K562 (cell line): ENCODE data around the gene SIGLEC15. TPM values are rescaled to one million over a fixed set of nuclear protein-coding genes. Genes with fewer than 3 reads are reported as not detected.

Experiments
- ATAC-seq: fragments of 200-7000 bp; cut with Tn5 transposase; 3 replicates; pipeline ENCODE4 v1.9.1; 2020; ENCODE audit warnings: moderate library complexity
- BruUV-seq: library from RNA; stranded (reverse); fragments of 400-500 nt; replicated peaks from 2 replicates; lab custom pipeline; 2021; lab: Mats Ljungman, UMichigan
- CTCF ChIA-PET: fragments of 300-600 bp; formaldehyde crosslinking; extraction: SDS; loops from one replicate; lab custom pipeline; 2021; ENCODE audit warnings: low intra/inter-chr PET ratio; lab: Yijun Ruan, JAX
- POLR2A ChIA-PET: fragments of 300-600, 350-650 bp; sonication (Branson Sonifier 250); formaldehyde crosslinking; extraction: SDS; loops from one replicate; lab custom pipeline; 2021; ENCODE audit warnings: antibody characterized with exemption, inconsistent platforms; lab: Yijun Ruan, JAX
- DNase-seq, 4 experiments: peaks; one replicate each; pipeline versions ENCODE4 v3.0.0 to v3.0.0-alpha.2; 2011 to 2018; ENCODE audit warnings: low spot score in 3 of 4, mixed read lengths in 3 of 4; ENCODE audit errors: extremely low read depth in 1 of 4
- FAIRE-seq: peaks from 2 replicates; lab custom pipeline; 2011; peaks lifted over from hg19 to GRCh38; lab: Jason Lieb, UNC
- H2AFZ ChIP-seq: 2 replicates; pipeline ENCODE4 v1.6.0; 2011; ENCODE audit warnings: low read depth, low read length, control low read depth, inconsistent platforms
- H3K27ac ChIP-seq: fragments of 200-600 bp; 3 replicates; pipeline ENCODE4 v1.8.0; 2011; ENCODE audit warnings: low read depth, mild to moderate bottlenecking, control low read depth, inconsistent platforms, low read length, moderate library complexity, mixed read lengths; ENCODE audit errors: extremely low read depth
- H3K27me3 ChIP-seq, 2 experiments: fragments of 300-600 bp in 1 of 2; 2 replicates in 1 of 2; 3 replicates in 1 of 2; pipeline versions ENCODE4 v1.6.0 to v1.8.0; 2011; ENCODE audit warnings: inconsistent platforms in 2 of 2, low read length in 2 of 2, mild to moderate bottlenecking in 1 of 2, mixed read lengths in 1 of 2, moderate library complexity in 1 of 2; ENCODE audit not compliant: control insufficient read depth in 2 of 2, insufficient read depth in 2 of 2
- H3K36me3 ChIP-seq: fragments of 300-600 bp; 3 replicates; pipeline ENCODE4 v1.8.0; 2011; ENCODE audit warnings: mild to moderate bottlenecking, low read length, inconsistent platforms; ENCODE audit not compliant: control insufficient read depth, insufficient read depth
- H3K4me1 ChIP-seq, 2 experiments: fragments of 200-600 bp in 1 of 2; replicated peaks in 1 of 2; 2 replicates in 1 of 2; 3 replicates in 1 of 2; pipeline versions ENCODE4 v1.5.1 to v1.8.0; 2011; ENCODE audit warnings: inconsistent platforms in 2 of 2, low read length in 2 of 2, mild to moderate bottlenecking in 1 of 2, mixed read lengths in 1 of 2, moderate library complexity in 1 of 2; ENCODE audit not compliant: control insufficient read depth in 2 of 2, insufficient read depth in 2 of 2
- H3K4me2 ChIP-seq: 2 replicates; pipeline ENCODE4 v1.6.1; 2011; ENCODE audit warnings: low read length, control low read depth, inconsistent platforms, mixed read lengths; ENCODE audit not compliant: insufficient read depth
- H3K4me3 ChIP-seq: fragments of 200-600 bp; sonication (generic), shearing (Covaris generic); 2 replicates; pipeline ENCODE4 v1.5.1; 2016; ENCODE audit warnings: control low read depth, inconsistent platforms
- H3K79me2 ChIP-seq: fragments of 200-600 bp; 3 replicates; pipeline ENCODE4 v1.8.0; 2011; ENCODE audit warnings: low read length, inconsistent platforms; ENCODE audit not compliant: control insufficient read depth, insufficient read depth
- H3K9ac ChIP-seq, 2 experiments: 2 replicates each; pipeline versions ENCODE4 v1.6.0 to v1.6.1; 2011; ENCODE audit warnings: low read depth in 2 of 2, low read length in 2 of 2, control low read depth in 1 of 2, inconsistent platforms in 1 of 2, mild to moderate bottlenecking in 1 of 2, mixed read lengths in 1 of 2; ENCODE audit not compliant: insufficient read depth in 1 of 2
- H3K9me1 ChIP-seq: one replicate; pipeline ENCODE4 v1.6.0; 2011; ENCODE audit warnings: inconsistent platforms, mild to moderate bottlenecking, low read length, moderate library complexity; ENCODE audit not compliant: control insufficient read depth, insufficient read depth
- H3K9me3 ChIP-seq: replicated peaks from 2 replicates; pipeline ENCODE4 v1.5.1; 2011; ENCODE audit warnings: low read depth, low read length, inconsistent platforms; ENCODE audit not compliant: control insufficient read depth, insufficient read depth
- H4K20me1 ChIP-seq: replicated peaks from 2 replicates; pipeline ENCODE4 v1.6.1; 2011; ENCODE audit warnings: low read length, inconsistent platforms, mixed read lengths; ENCODE audit not compliant: control insufficient read depth, insufficient read depth
- FOXO4 ChIP-seq: fragments of 450-650 bp; formaldehyde crosslinking; IDR thresholded peaks from 2 replicates; pipeline ENCODE4 v1.4.0; 2020; ENCODE audit warnings: mild to moderate bottlenecking, moderate library complexity
- HSF4 ChIP-seq: fragments of 250-450 bp; sonication (Bioruptor Pico); IDR thresholded peaks from 2 replicates; pipeline ENCODE4 v2.1.2; 2022; ENCODE audit warnings: mild to moderate bottlenecking, moderate library complexity, borderline replicate concordance
- KLF16 ChIP-seq: IDR thresholded peaks from 2 replicates; pipeline ENCODE4 v1.6.1; 2016; ENCODE audit warnings: antibody characterized with exemption
- LCOR ChIP-seq: sonication (generic); formaldehyde crosslinking; IDR thresholded peaks from 2 replicates; pipeline ENCODE4 v1.8.0; 2022; ENCODE audit warnings: mild to moderate bottlenecking, missing genetic modification reagents
- MAFF ChIP-seq: IDR thresholded peaks from 2 replicates; pipeline ENCODE4 v1.6.1; 2012; ENCODE audit warnings: low read length, improper control_type of control experiment
- MEIS2 ChIP-seq: fragments of 450-650 bp; IDR thresholded peaks from 2 replicates; pipeline ENCODE4 v1.6.1; 2014; ENCODE audit warnings: mild to moderate bottlenecking; ENCODE audit not compliant: partially characterized antibody
- NR2F6 ChIP-seq: fragments of 450-650 bp; formaldehyde crosslinking; IDR thresholded peaks from 2 replicates; pipeline ENCODE4 v1.4.0; 2020; ENCODE audit warnings: mild to moderate bottlenecking
- SETDB1 ChIP-seq: IDR thresholded peaks from one replicate; pipeline ENCODE4 v1.6.1; 2012; ENCODE audit warnings: low read length, control low read depth, inconsistent platforms
- STAT5B ChIP-seq: fragments of 250-450 bp; sonication (Bioruptor Pico); IDR thresholded peaks from 2 replicates; pipeline ENCODE4 v1.8.0; 2021; ENCODE audit warnings: mild to moderate bottlenecking, inconsistent platforms
- ZBTB17 ChIP-seq: fragments of 450-650 bp; formaldehyde crosslinking; IDR thresholded peaks from 2 replicates; pipeline ENCODE4 v1.4.0; 2020; ENCODE audit warnings: mild to moderate bottlenecking
- ZNF133 ChIP-seq: fragments of 250-450 bp; sonication (Bioruptor Pico); IDR thresholded peaks from 2 replicates; pipeline ENCODE4 v1.4.0; 2020; ENCODE audit warnings: mild to moderate bottlenecking
- ZNF217 ChIP-seq: sonication (generic); formaldehyde crosslinking; IDR thresholded peaks from 2 replicates; pipeline ENCODE4 v1.8.0; 2022; ENCODE audit warnings: mild to moderate bottlenecking, missing genetic modification reagents
- ZNF253 ChIP-seq: fragments of 250-450 bp; sonication (Bioruptor Pico); conservative IDR thresholded peaks from 2 replicates; pipeline ENCODE4 v1.6.1; 2021; ENCODE audit warnings: mild to moderate bottlenecking
- ZNF318 ChIP-seq, 2 experiments: fragments of 450-650 bp; IDR thresholded peaks; 2 replicates each; pipeline ENCODE4 v1.6.1; 2016; ENCODE audit warnings: mild to moderate bottlenecking in 2 of 2, borderline replicate concordance in 1 of 2, low read depth in 1 of 2, moderate library complexity in 1 of 2
- ZNF644 ChIP-seq: fragments of 200-800 bp; sonication (Bioruptor generic); IDR thresholded peaks from 2 replicates; pipeline ENCODE4 v1.6.1; 2016; ENCODE audit warnings: low read depth, missing genetic modification characterization, missing compliant biosample characterization
- ZNF717 ChIP-seq: fragments of 250-450 bp; sonication (Bioruptor Pico); IDR thresholded peaks from 2 replicates; pipeline ENCODE4 v1.5.0; 2021
- ZZZ3 ChIP-seq: fragments of 450-650 bp; IDR thresholded peaks from 2 replicates; pipeline ENCODE4 v1.6.1; 2016; ENCODE audit warnings: antibody characterized with exemption, mild to moderate bottlenecking, moderate library complexity
- WGBS: fragments of 100-300 bp; shearing (Covaris generic); methylation state at CpG from one replicate; pipeline ENCODE4 v1.1.6; 2016; ENCODE audit warnings: low coverage, mixed read lengths; ENCODE audit not compliant: insufficient coverage; ENCODE audit errors: missing lambda C conversion rate; 5-methylcytosine and 5-hydroxymethylcytosine counted together
- in situ Hi-C: fragments of 300-500 bp; cut with MboI; formaldehyde crosslinking; loops from 4 replicates; pipeline ENCODE4 v1.15.0; 2018; ENCODE audit warnings: inconsistent platforms, mixed read lengths
- intact Hi-C: fragments of 100-400 bp; cut with micrococcal nuclease; formaldehyde crosslinking; loops from 2 replicates; pipeline ENCODE4 v1.14.2; 2022
- polyA plus RNA-seq, 8 experiments: library from polyadenylated mRNA; depleted of rRNA in 4 of 8; stranded (reverse) in 5 of 8; unstranded in 3 of 8; fragments of >200 nt; fragmentation: Nextera tagmentation in 2 of 8; fragmentation: Illumina TruSeq in 1 of 8; extraction: Ambion mirVana in 2 of 8; extraction: Trizol in 1 of 8; gene quantifications; 2 replicates each; pipeline versions ENCODE4 v1.2.1 to v1.2.3, GENCODE V29; 2011 to 2014; ENCODE audit warnings: inconsistent platforms in 1 of 8, missing spikeins in 1 of 8
- total RNA-seq, 7 experiments: library from RNA; depleted of rRNA in 6 of 7; stranded (reverse); fragments of >200 nt in 6 of 7; fragmentation: Illumina TruSeq in 2 of 7; extraction: Trizol in 2 of 7; gene quantifications; 2 replicates each; pipeline versions ENCODE4 v1.2.1 to v1.2.3, GENCODE V29; 2011 to 2021; ENCODE audit warnings: low replicate concordance in 1 of 7

Gene SIGLEC15
- total and polyA plus RNA-seq, 9 of the 15 experiments (the other 6 are each of a cell fraction or from before 2014, with no cell fraction given) = not detected

- Histone ChIP-seq H3K4me2 (no peak overlapping the region), H3K79me2 (no peaks in the 10 kb centered on the region), H3K36me3 (peaks cover 49% of the 10 kb centered on the region), H2AFZ (no peak overlapping the region), H3K9me1 (no peaks in the 10 kb centered on the region), H3K4me1 (no peaks in the 10 kb centered on the region), H3K27ac (no peak overlapping the region), H3K9me3 (no peaks in the 10 kb centered on the region), H3K27me3 (no peaks in the 10 kb centered on the region), H3K9ac (no peak overlapping the region), H3K4me3 (no peak overlapping the region), H4K20me1 (no peaks in the 10 kb centered on the region)
- 88% methylated on average over 5 of the region's 5 CpGs for WGBS
- intact Hi-C loops (no loop called here), in situ Hi-C loops (no loop called here)
- CTCF ChIA-PET = no interaction called here
- no peak for DNase-seq
- BruUV-seq = no TSS peak
- POLR2A ChIA-PET = no interaction called here
- TF ChIP-seq KLF16 (no peak), ZNF717 (CRISPR knock-in tag) (no peak), HSF4 (CRISPR knock-in tag) (no peak), ZZZ3 (no peak), ZNF318 (IDR thresholded peaks at IDR 0.05; ENCODE audit: borderline replicate concordance in 1 of 2, low read depth in 1 of 2) (no peak), ZNF644 (tag) (no peak), ZNF253 (CRISPR knock-in tag) (no peak), MEIS2 (no peak), ZBTB17 (CRISPR knock-in tag) (no peak), STAT5B (no peak), ZNF217 (CRISPR knock-in tag) (no peak), ZNF133 (CRISPR knock-in tag) (no peak), FOXO4 (CRISPR knock-in tag) (no peak), MAFF (no peak), NR2F6 (CRISPR knock-in tag) (no peak), LCOR (CRISPR knock-in tag) (no peak), SETDB1 (no peak)
- FAIRE-seq = no peak
- no peak for ATAC-seq
Observed at GRCh38 chr18:45864081-45864480, 38.6 kb downstream of the SIGLEC15 start.
